ENCODE data around the gene BTBD2.
A peak's percentile ranks its signal among the peaks of the same experiment; 100 is the strongest.

BTBD2 gene

GRCh38 chr19:2051773-2052704 lies 36.5 kb upstream of the BTBD2 start:
- Histone ChIP-seq H4K8ac (ENCODE audit: low read depth, low read length) (peak overlapping the region; percentile 99), H2AFZ (ENCODE audit: insufficient read depth, low read length, poor library complexity) (peak overlapping the region; percentile 50), H4K12ac (ENCODE audit: low read depth, low read length) (peak overlapping the region; percentile 91), H3K4ac (ENCODE audit: low read depth, low read length) (peak overlapping the region; percentile 41), H2BK12ac (ENCODE audit: low read length) (peak overlapping the region; percentile 13), H3K14ac (ENCODE audit: low read length) (peak overlapping the region; percentile 78), H3K27me3 (ENCODE audit: insufficient read depth, low read length) (no peaks in the 10 kb centered on the region), H3K18ac (ENCODE audit: low read length) (peak overlapping the region; percentile 74), H3K4me3 (ENCODE audit: low read depth, low read length) (peak overlapping the region; percentile 63), H3K9ac (ENCODE audit: low read length) (no peak overlapping the region), H4K91ac (ENCODE audit: low read depth, low read length) (peak overlapping the region; percentile 90), H3K4me1 (ENCODE audit: control insufficient read depth in 1 of 2, insufficient read depth in 2 of 2, low read length in 2 of 2) (peaks cover 17 to 33% of the 10 kb centered on the region in 2 experiments), H2BK120ac (ENCODE audit: insufficient read depth, low read length, poor library complexity) (peak overlapping the region; percentile 43), H3K9me3 (ENCODE audit: insufficient read depth, low read depth, low read length) (no peaks in the 10 kb centered on the region), H3K23ac (ENCODE audit: low read length) (no peak overlapping the region), H3K27ac (ENCODE audit: low read depth, low read length) (no peak overlapping the region), H3K79me2 (ENCODE audit: control insufficient read depth, insufficient read depth, low read length, poor library complexity) (peaks cover 17% of the 10 kb centered on the region), H3K36me3 (ENCODE audit: control insufficient read depth in 1 of 2, insufficient read depth in 2 of 2, low read length in 2 of 2) (peaks cover 9 to 18% of the 10 kb centered on the region in 2 experiments), H3K79me1 (ENCODE audit: low read length) (peaks cover 17% of the 10 kb centered on the region), H2BK5ac (ENCODE audit: low read depth, low read length, poor library complexity) (peak overlapping the region; percentile 68), H2AK5ac (ENCODE audit: low read length) (peak overlapping the region; percentile 47), H3K4me2 (ENCODE audit: low read length) (peak overlapping the region; percentile 84)
- WGBS (ENCODE audit: extremely low coverage, insufficient coverage, insufficient read length) = no CpG with 5 or more reads among the region's 18 CpGs
- DNase-seq = no peak

- peaks cover 15% of the 10 kb centered on the region for H3K79me1 ChIP-seq (ENCODE audit: low read length)
- no peak within 1 kb of the TSS for H3K23ac ChIP-seq (ENCODE audit: low read length)
- peak within 1 kb of the TSS; percentile 97 for H3K4me2 ChIP-seq (ENCODE audit: low read length)
- peak within 1 kb of the TSS; percentile 99 for H4K8ac ChIP-seq (ENCODE audit: low read depth, low read length)
- H3K27me3 ChIP-seq (ENCODE audit: insufficient read depth, low read length) = no peaks in the 10 kb centered on the region
- peaks cover 17 to 30% of the 10 kb centered on the region in 2 experiments for H3K4me1 ChIP-seq (ENCODE audit: control insufficient read depth in 1 of 2, insufficient read depth in 2 of 2, low read length in 2 of 2)
- peak within 1 kb of the TSS; percentile 88 for H3K14ac ChIP-seq (ENCODE audit: low read length)
- peak within 1 kb of the TSS; percentile 91 for H4K12ac ChIP-seq (ENCODE audit: low read depth, low read length)
- H3K79me2 ChIP-seq (ENCODE audit: control insufficient read depth, insufficient read depth, low read length, poor library complexity) = peaks cover 17% of the 10 kb centered on the region
- peak within 1 kb of the TSS; percentile 47 for H2AK5ac ChIP-seq (ENCODE audit: low read length)
- H4K91ac ChIP-seq (ENCODE audit: low read depth, low read length) = peak within 1 kb of the TSS; percentile 90
- H3K27ac ChIP-seq (ENCODE audit: low read depth, low read length) = peak within 1 kb of the TSS; percentile 43
- H3K36me3 ChIP-seq (ENCODE audit: control insufficient read depth in 1 of 2, insufficient read depth in 2 of 2, low read length in 2 of 2) = peaks cover 17 to 23% of the 10 kb centered on the region in 2 experiments
- H2BK120ac ChIP-seq (ENCODE audit: insufficient read depth, low read length, poor library complexity) = peak within 1 kb of the TSS; percentile 43
- H3K4ac ChIP-seq (ENCODE audit: low read depth, low read length) = peak within 1 kb of the TSS; percentile 57
- WGBS (ENCODE audit: extremely low coverage, insufficient coverage, insufficient read length) = no CpG with 5 or more reads among the region's 93 CpGs
- DNase-seq = peak; percentile 81 to 97
- H2AFZ ChIP-seq (ENCODE audit: insufficient read depth, low read length, poor library complexity) = peak within 1 kb of the TSS; percentile 50
- peak within 1 kb of the TSS; percentile 70 for H2BK5ac ChIP-seq (ENCODE audit: low read depth, low read length, poor library complexity)
- peak within 1 kb of the TSS; percentile 77 for H3K18ac ChIP-seq (ENCODE audit: low read length)
- peak within 1 kb of the TSS; percentile 81 for H3K4me3 ChIP-seq (ENCODE audit: low read depth, low read length)
- H3K9ac ChIP-seq (ENCODE audit: low read length) = peak within 1 kb of the TSS; percentile 84
- peak within 1 kb of the TSS; percentile 13 for H2BK12ac ChIP-seq (ENCODE audit: low read length)
- no peaks in the 10 kb centered on the region for H3K9me3 ChIP-seq (ENCODE audit: insufficient read depth, low read depth, low read length)
These were observed 35.7 kb upstream of the BTBD2 start, which contains the start of gene MKNK2 for GRCh38 chr19:2050991-2051772. Gene MKNK2 (minus strand): TSS chr19:2051244. CDS start chr19:2050851, 393 bp downstream.

- Histone ChIP-seq H2BK120ac (ENCODE audit: insufficient read depth, low read length, poor library complexity) (no peak overlapping the region), H3K18ac (ENCODE audit: low read length) (peak overlapping the region; percentile 77), H2AFZ (ENCODE audit: insufficient read depth, low read length, poor library complexity) (no peak overlapping the region), H2BK12ac (ENCODE audit: low read length) (no peak overlapping the region), H3K36me3 (ENCODE audit: control insufficient read depth in 1 of 2, insufficient read depth in 2 of 2, low read length in 2 of 2) (peaks cover 24 to 30% of the 10 kb centered on the region in 2 experiments), H2AK5ac (ENCODE audit: low read length) (peak overlapping the region; percentile 34), H3K4me1 (ENCODE audit: control insufficient read depth in 1 of 2, insufficient read depth in 2 of 2, low read length in 2 of 2) (peaks cover 17 to 29% of the 10 kb centered on the region in 2 experiments), H3K4me3 (ENCODE audit: low read depth, low read length) (peak overlapping the region; percentile 81), H2BK5ac (ENCODE audit: low read depth, low read length, poor library complexity) (peak overlapping the region; percentile 70), H3K4me2 (ENCODE audit: low read length) (peak overlapping the region; percentile 97), H4K12ac (ENCODE audit: low read depth, low read length) (no peak overlapping the region), H3K27ac (ENCODE audit: low read depth, low read length) (peak overlapping the region; percentile 43), H3K4ac (ENCODE audit: low read depth, low read length) (peak overlapping the region; percentile 57), H3K23ac (ENCODE audit: low read length) (no peak overlapping the region), H3K79me1 (ENCODE audit: low read length) (peaks cover 12% of the 10 kb centered on the region), H3K79me2 (ENCODE audit: control insufficient read depth, insufficient read depth, low read length, poor library complexity) (peaks cover 17% of the 10 kb centered on the region), H3K14ac (ENCODE audit: low read length) (peak overlapping the region; percentile 88), H4K8ac (ENCODE audit: low read depth, low read length) (no peak overlapping the region), H4K91ac (ENCODE audit: low read depth, low read length) (peak overlapping the region; percentile 37), H3K27me3 (ENCODE audit: insufficient read depth, low read length) (no peaks in the 10 kb centered on the region), H3K9ac (ENCODE audit: low read length) (peak overlapping the region; percentile 79), H3K9me3 (ENCODE audit: insufficient read depth, low read depth, low read length) (no peaks in the 10 kb centered on the region)
- no peak for DNase-seq
- no CpG with 5 or more reads among the region's 49 CpGs for WGBS (ENCODE audit: extremely low coverage, insufficient coverage, insufficient read length)
These were observed 35.0 kb upstream of the BTBD2 start for GRCh38 chr19:2050349-2050990.
